ENCODE data around the gene CDC6. TPM values are rescaled to one million over a fixed set of nuclear protein-coding genes. Genes with fewer than 3 reads are reported as not detected.

Gene CDC6
- total and polyA plus RNA-seq, 2 donors (not counting 3 experiments of a cell fraction or from before 2014, with no cell fraction given) = 15.5 to 55.2 TPM

- POLR2A ChIA-PET = interaction anchor here (0.6 to 1.5 kb wide), 2 partner anchors 14 to 78 kb away, joined by 4 to 13 read pairs; no protein-coding TSS in a partner anchor
- H3K36me3 ChIP-seq (ENCODE audit: control insufficient read depth in 2 of 2, extremely low read depth in 1 of 2, insufficient read depth in 2 of 2, low read length in 2 of 2) = peaks cover 0 to 3% of the 10 kb centered on the region in 2 experiments
Observed at GRCh38 chr17:40330850-40331470, 43.3 kb downstream of the CDC6 start.

DNA sequence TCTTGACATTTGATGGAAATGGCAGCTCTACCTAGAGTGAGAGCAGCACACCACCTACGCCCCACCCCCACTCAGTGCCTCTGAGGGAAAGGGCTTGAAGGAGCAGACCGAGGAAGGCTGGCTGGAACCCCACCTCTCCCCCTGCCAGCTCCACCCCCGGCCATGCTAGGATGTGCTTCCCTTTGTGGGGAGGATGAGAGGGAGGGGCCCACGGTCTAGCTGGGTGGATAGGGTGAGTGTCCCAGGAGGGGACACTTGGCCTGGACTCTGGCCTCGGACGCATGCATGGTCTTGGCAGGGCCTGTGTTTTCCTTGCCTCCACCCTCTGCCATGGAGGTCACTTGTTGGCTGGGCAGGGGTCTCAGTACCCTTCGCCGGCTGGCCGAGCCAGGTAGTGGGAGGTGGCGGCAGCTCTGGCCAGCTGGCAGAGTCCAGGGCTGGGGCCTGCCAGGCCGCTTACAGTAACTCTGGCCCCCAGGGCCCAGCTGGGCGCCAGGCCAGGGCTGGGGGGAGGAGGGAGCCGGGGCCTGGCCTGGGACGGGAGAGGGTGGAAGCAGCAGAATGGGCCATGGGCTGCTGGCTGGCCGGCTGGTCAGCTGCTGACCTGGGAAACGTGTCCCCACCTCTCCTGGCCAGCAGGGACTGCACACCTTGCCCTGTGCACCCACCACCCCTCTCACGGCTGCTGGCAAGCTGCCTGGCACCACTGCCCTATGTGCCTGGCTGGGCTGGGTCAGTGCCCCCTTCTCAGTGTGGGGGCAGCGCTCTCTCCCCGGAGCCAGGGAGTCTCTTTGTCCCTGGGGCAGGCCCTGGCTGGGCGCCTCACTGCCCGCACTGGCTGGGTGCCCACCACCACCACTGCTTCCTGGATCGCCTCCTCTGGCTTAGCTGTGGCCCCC, 44.3 kb downstream of the CDC6 start:
- peaks cover 0 to 3% of the 10 kb centered on the region in 2 experiments for H3K36me3 ChIP-seq (ENCODE audit: control insufficient read depth in 2 of 2, extremely low read depth in 1 of 2, insufficient read depth in 2 of 2, low read length in 2 of 2)
- peak overlapping the region; percentile 61 for H3K27ac ChIP-seq (ENCODE audit: insufficient read depth, low read depth, low read length)
- H4K20me1 ChIP-seq (replicated peaks; ENCODE audit: control insufficient read depth, extremely low read depth, insufficient read depth, low read length) = no peaks in the 10 kb centered on the region
- TF ChIP-seq POLR2A (IDR thresholded peaks at IDR 0.05; ENCODE audit: low read depth, low read length) (peak; percentile 30), MAX (IDR thresholded peaks at IDR 0.05; ENCODE audit: insufficient read depth, insufficient read length) (no peak)
- H3K27me3 ChIP-seq (ENCODE audit: control insufficient read depth in 2 of 2, insufficient read depth in 2 of 2, low read length in 2 of 2) = no peaks in the 10 kb centered on the region
- FAIRE-seq (peak; percentile 49), DNase-seq (ENCODE audit: low read depth, low spot score) (peak; percentile 73)
- CTCF ChIA-PET = interaction anchor here (0.6 to 2.7 kb wide), 9 partner anchors 9 to 29 kb away, joined by 3 to 10 read pairs (median 6); no protein-coding TSS in a partner anchor
- no peaks in the 10 kb centered on the region for H3K9me3 ChIP-seq (replicated peaks; ENCODE audit: control insufficient read depth, insufficient read depth, low read length)
- peaks cover 38% of the 10 kb centered on the region for H3K4me1 ChIP-seq (ENCODE audit: control insufficient read depth, extremely low read depth, insufficient read depth, low read length)
- no peaks in the 10 kb centered on the region for H3K9me1 ChIP-seq (replicated peaks; ENCODE audit: control insufficient read depth, extremely low read depth, insufficient read depth, low read length)
- no TSS peak for BruUV-seq (replicated peaks)
- peaks cover 58% of the 10 kb centered on the region for H3K79me2 ChIP-seq (ENCODE audit: control insufficient read depth, insufficient read depth, low read length)
- H2AFZ ChIP-seq (ENCODE audit: low read depth, low read length) = no peak overlapping the region
- POLR2A ChIA-PET = interaction anchor here (0.5 to 1.5 kb wide), 2 partner anchors 15 to 17 kb away, joined by 3 to 4 read pairs; no protein-coding TSS in a partner anchor
- no peak overlapping the region for H3K9ac ChIP-seq (replicated peaks; ENCODE audit: extremely low read depth, insufficient read depth, low read length)
- H3K4me3 ChIP-seq (replicated peaks in 1 of 3; ENCODE audit: insufficient read depth in 1 of 3, low read depth in 1 of 3, low read length in 3 of 3) = no peak overlapping the region
- H3K4me2 ChIP-seq (ENCODE audit: insufficient read depth, low read length) = no peak overlapping the region
- dilution Hi-C loops (cut with MboI; ENCODE audit: extremely low pct_ligation_motif_present, low sequenced_read_pairs) (no loop called here), intact Hi-C loops (cut with micrococcal nuclease) (loop anchor here (1.0 kb wide), 2 partner anchors 9 kb away; no protein-coding TSS in a partner anchor)

More at GRCh38 chr17:40330850-40331470, 43.3 kb downstream of the CDC6 start:
- CTCF ChIA-PET = interaction anchor here (0.6 to 2.7 kb wide), 8 partner anchors 9 to 28 kb away, joined by 3 to 10 read pairs (median 3); no protein-coding TSS in a partner anchor
- BruUV-seq (replicated peaks) = no TSS peak
- no peaks in the 10 kb centered on the region for H3K27me3 ChIP-seq (ENCODE audit: control insufficient read depth in 2 of 2, insufficient read depth in 2 of 2, low read length in 2 of 2)
- H4K20me1 ChIP-seq (replicated peaks; ENCODE audit: control insufficient read depth, extremely low read depth, insufficient read depth, low read length) = no peaks in the 10 kb centered on the region
- H3K9me3 ChIP-seq (replicated peaks; ENCODE audit: control insufficient read depth, insufficient read depth, low read length) = no peaks in the 10 kb centered on the region
- H3K4me3 ChIP-seq (replicated peaks in 1 of 3; ENCODE audit: insufficient read depth in 1 of 3, low read depth in 1 of 3, low read length in 3 of 3) = no peak overlapping the region
- DNase-seq (ENCODE audit: low read depth, low spot score) = no peak
- H2AFZ ChIP-seq (ENCODE audit: low read depth, low read length) = no peak overlapping the region
- H3K4me2 ChIP-seq (ENCODE audit: insufficient read depth, low read length) = no peak overlapping the region
- H3K9me1 ChIP-seq (replicated peaks; ENCODE audit: control insufficient read depth, extremely low read depth, insufficient read depth, low read length) = no peaks in the 10 kb centered on the region
- no peak for TF ChIP-seq MYC (IDR thresholded peaks at IDR 0.05; ENCODE audit: low read depth, low read length)
- no peak for TF ChIP-seq GATA2 (IDR thresholded peaks at IDR 0.05; ENCODE audit: insufficient read depth, insufficient read length, low read depth, low read length)
- H3K27ac ChIP-seq (ENCODE audit: insufficient read depth, low read depth, low read length) = no peak overlapping the region
- no peak for FAIRE-seq
- intact Hi-C loops (cut with micrococcal nuclease) = no loop called here
- H3K79me2 ChIP-seq (ENCODE audit: control insufficient read depth, insufficient read depth, low read length) = peaks cover 66% of the 10 kb centered on the region
- H3K4me1 ChIP-seq (ENCODE audit: control insufficient read depth, extremely low read depth, insufficient read depth, low read length) = peaks cover 47% of the 10 kb centered on the region
- no peak overlapping the region for H3K9ac ChIP-seq (replicated peaks; ENCODE audit: extremely low read depth, insufficient read depth, low read length)
- dilution Hi-C loops (cut with MboI; ENCODE audit: extremely low pct_ligation_motif_present, low sequenced_read_pairs) = no loop called here

Measured in endothelial cell of umbilical vein (primary cell).